ENCODE measurements around the gene CHFR. TPM values are rescaled to one million over a fixed set of nuclear protein-coding genes. Genes with fewer than 3 reads are reported as not detected.
A peak's percentile ranks its signal among the peaks of the same experiment; 100 is the strongest.
"Not testable (repeated sequence)": the region's sequence is repeated elsewhere in the genome, so short reads cannot be mapped to it uniquely, and the experiment has no call there.

Gene CHFR, protein sequence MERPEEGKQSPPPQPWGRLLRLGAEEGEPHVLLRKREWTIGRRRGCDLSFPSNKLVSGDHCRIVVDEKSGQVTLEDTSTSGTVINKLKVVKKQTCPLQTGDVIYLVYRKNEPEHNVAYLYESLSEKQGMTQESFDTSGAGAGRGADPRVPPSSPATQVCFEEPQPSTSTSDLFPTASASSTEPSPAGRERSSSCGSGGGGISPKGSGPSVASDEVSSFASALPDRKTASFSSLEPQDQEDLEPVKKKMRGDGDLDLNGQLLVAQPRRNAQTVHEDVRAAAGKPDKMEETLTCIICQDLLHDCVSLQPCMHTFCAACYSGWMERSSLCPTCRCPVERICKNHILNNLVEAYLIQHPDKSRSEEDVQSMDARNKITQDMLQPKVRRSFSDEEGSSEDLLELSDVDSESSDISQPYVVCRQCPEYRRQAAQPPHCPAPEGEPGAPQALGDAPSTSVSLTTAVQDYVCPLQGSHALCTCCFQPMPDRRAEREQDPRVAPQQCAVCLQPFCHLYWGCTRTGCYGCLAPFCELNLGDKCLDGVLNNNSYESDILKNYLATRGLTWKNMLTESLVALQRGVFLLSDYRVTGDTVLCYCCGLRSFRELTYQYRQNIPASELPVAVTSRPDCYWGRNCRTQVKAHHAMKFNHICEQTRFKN
- total RNA-seq (ENCODE audit: unreplicated experiment) = 90.7 TPM
- long read RNA-seq, transcript CHFR-205 (18 exons, 3,250 nt) = major isoform, 6 of 27 reads
- long read RNA-seq, partial matches to known transcripts = 4 of 27 reads
- long read RNA-seq, other reads (novel, unspliced or antisense) = 15 of 27 reads

DNA sequence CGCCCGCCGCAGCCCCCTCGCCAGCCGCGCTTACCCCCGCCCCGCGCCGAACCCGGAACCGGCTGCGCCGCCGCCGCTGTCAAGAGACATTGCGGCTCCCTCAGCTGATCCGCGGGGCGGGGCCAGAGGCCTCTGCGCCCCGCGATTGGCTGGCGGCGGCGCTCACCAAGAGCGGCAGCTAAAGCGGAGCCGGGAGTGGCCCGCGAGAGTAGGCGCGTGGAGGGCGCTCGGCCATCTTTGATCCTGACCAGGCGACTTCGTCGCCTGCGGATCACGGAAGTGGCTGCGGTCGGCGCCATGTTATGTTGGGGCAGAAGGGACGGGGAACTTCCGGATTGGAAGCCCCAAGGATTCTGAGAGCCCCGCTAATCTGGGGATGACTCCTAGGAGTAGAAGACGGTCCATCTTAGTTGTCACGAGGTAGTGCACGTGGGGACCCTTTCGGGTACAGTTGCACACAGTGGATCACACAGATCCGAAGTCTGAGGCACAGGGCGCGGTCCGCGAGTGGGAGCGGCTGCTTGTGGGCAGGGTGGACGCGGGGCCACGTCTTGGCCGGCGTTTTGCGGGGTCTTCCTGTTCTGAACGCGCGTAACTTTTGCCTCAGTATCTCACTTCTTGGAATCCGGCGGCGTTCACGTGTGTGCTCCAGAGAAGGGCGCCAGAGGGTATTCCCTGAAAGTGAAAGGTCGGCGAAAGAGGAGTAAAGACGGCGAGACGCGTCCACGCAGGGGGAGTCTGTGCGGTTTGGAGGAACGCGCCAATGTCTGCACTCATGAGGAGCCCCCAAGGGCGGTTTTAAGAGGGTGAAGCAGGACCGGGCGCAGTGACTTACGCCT, at the start of gene CHFR:
CHFR (minus strand) TSS at position 93 of the 839 bp plus-strand sequence. CDS start 277 bp downstream, outside the sequence.
- Mint-ChIP-seq H3K9me3 (ENCODE audit: unreplicated experiment) (peaks cover 13% of the 10 kb centered on the region), H3K27ac (ENCODE audit: unreplicated experiment) (peak within 1 kb of the TSS; percentile 91)

DNA sequence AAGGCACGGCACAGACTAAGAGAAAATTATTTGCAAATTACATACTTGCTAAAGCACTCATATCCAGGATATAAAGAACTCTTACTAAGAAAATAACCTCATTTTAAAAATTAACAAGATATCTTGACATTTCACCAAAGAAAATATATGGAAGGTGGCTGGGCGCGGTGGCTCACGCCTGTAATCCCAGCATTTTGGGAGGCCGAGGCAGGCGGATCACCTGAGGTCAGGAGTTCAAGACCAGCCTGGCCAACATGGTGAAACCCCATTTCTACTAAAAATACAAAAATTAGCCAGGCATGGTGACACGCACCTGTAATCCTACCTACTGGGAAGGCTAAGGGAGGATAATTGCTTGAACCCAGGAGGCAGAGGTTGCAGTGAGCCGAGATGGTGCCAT, 49.5 kb upstream of the CHFR start:
- H3K27me3 Mint-ChIP-seq (ENCODE audit: unreplicated experiment); DNase-seq; H3K4me3 Mint-ChIP-seq (ENCODE audit: unreplicated experiment); H3K4me1 Mint-ChIP-seq (ENCODE audit: low read depth, unreplicated experiment); H3K27ac Mint-ChIP-seq (ENCODE audit: unreplicated experiment): not testable (repeated sequence)
- Mint-ChIP-seq H3K9me3 (ENCODE audit: unreplicated experiment) (peaks cover 33% of the 10 kb centered on the region), H3K36me3 (ENCODE audit: unreplicated experiment) (peaks cover 65% of the 10 kb centered on the region)

More for the DNA sequence above, at the start of gene CHFR:
- TF ChIP-seq, protein P1, sequence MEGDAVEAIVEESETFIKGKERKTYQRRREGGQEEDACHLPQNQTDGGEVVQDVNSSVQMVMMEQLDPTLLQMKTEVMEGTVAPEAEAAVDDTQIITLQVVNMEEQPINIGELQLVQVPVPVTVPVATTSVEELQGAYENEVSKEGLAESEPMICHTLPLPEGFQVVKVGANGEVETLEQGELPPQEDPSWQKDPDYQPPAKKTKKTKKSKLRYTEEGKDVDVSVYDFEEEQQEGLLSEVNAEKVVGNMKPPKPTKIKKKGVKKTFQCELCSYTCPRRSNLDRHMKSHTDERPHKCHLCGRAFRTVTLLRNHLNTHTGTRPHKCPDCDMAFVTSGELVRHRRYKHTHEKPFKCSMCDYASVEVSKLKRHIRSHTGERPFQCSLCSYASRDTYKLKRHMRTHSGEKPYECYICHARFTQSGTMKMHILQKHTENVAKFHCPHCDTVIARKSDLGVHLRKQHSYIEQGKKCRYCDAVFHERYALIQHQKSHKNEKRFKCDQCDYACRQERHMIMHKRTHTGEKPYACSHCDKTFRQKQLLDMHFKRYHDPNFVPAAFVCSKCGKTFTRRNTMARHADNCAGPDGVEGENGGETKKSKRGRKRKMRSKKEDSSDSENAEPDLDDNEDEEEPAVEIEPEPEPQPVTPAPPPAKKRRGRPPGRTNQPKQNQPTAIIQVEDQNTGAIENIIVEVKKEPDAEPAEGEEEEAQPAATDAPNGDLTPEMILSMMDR (IDR thresholded peaks at IDR 0.05; ENCODE audit: partially characterized antibody, unreplicated experiment) = no peak
- peaks cover 18% of the 10 kb centered on the region for H3K36me3 Mint-ChIP-seq (ENCODE audit: unreplicated experiment)
- peak within 1 kb of the TSS; percentile 98 for H3K4me3 Mint-ChIP-seq (ENCODE audit: unreplicated experiment)
- H3K4me1 Mint-ChIP-seq (ENCODE audit: low read depth, unreplicated experiment) = peaks cover 2% of the 10 kb centered on the region
- peaks cover 9% of the 10 kb centered on the region for H3K27me3 Mint-ChIP-seq (ENCODE audit: unreplicated experiment)
- DNase-seq = peak; percentile 95

DNA sequence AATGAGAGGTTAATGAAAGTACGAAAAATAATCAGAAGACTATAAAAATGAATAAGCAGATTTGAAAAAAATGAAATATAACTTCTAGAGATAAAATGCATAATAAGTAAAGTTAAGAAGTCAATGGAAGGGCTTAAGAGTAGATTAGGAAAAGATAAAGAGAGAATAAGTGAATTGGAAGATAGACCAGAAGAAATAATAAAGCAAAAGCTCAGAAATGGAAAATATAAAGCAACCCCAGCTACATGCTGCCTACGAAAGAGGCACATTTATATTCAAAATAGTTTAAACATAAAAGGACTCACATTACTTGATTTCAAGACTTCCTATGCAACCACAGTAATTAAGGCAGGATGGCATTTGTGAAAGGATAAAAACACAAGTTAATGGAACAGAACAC, 48.8 kb upstream of the CHFR start:
- DNase-seq = no peak
- Mint-ChIP-seq H3K9me3 (ENCODE audit: unreplicated experiment) (peaks cover 31% of the 10 kb centered on the region), H3K27ac (ENCODE audit: unreplicated experiment) (no peak overlapping the region), H3K36me3 (ENCODE audit: unreplicated experiment) (peaks cover 63% of the 10 kb centered on the region), H3K27me3 (ENCODE audit: unreplicated experiment) (peaks cover 5% of the 10 kb centered on the region), H3K4me3 (ENCODE audit: unreplicated experiment) (no peak overlapping the region), H3K4me1 (ENCODE audit: low read depth, unreplicated experiment) (no peaks in the 10 kb centered on the region)
- TF ChIP-seq, protein P1 (IDR thresholded peaks at IDR 0.05; ENCODE audit: partially characterized antibody, unreplicated experiment) = no peak

DNA sequence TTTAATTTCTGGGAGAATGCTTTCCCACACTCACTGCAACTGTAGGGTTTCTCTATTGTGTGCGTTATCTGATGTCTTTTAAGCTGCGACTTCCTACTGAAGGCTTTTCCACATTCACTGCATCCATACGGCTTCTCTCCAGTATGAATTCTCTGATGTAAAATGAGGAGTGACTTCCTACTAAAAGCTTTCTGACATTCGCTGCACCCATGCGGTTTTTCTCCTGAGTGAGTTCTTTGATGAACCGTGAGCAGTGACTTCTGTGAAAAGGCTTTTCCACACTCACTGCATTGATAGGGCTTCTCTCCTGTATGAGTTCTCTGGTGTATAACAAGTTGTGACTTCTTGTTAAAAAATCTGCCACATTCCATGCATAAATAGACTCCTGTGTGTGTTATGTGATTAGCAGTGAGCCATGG, 39.0 kb upstream of the CHFR start:
- Mint-ChIP-seq H3K4me1 (ENCODE audit: low read depth, unreplicated experiment) (no peaks in the 10 kb centered on the region), H3K27ac (ENCODE audit: unreplicated experiment) (no peak overlapping the region)
- no peak for DNase-seq

More for the DNA sequence above, 39.0 kb upstream of the CHFR start:
- Mint-ChIP-seq H3K36me3 (ENCODE audit: unreplicated experiment) (peaks cover 76% of the 10 kb centered on the region), H3K27me3 (ENCODE audit: unreplicated experiment) (peaks cover 8% of the 10 kb centered on the region), H3K9me3 (ENCODE audit: unreplicated experiment) (peaks cover 58% of the 10 kb centered on the region), H3K4me3 (ENCODE audit: unreplicated experiment) (no peak overlapping the region)
- TF ChIP-seq, protein P1 (IDR thresholded peaks at IDR 0.05; ENCODE audit: partially characterized antibody, unreplicated experiment) = no peak
